Stimulated activated CD4-positive, alpha-beta T cell treated with anti-CD3 and anti-CD28 coated beads, Interleukin-1b, Interleukin-23, amount 100 ng/mL, for 24 hours (primary cell): Measurements from ENCODE around the gene MCTP2.

Experiments used
- DNase-seq, 4 experiments: peaks; one replicate each; pipeline ENCODE4 v3.0.0-alpha.2; 2020; ENCODE audit warnings: low read depth in 4 of 4, low spot score in 1 of 4

Gene MCTP2

GRCh38 chr15:94259863-94260262 lies 28.5 kb downstream of the MCTP2 start:
- no peak for DNase-seq

- no peak for DNase-seq
Observed at GRCh38 chr15:94262201-94262600, 30.8 kb downstream of the MCTP2 start.

GRCh38 chr15:94263341-94264273 lies 32.2 kb downstream of the MCTP2 start:
- DNase-seq = no peak

GRCh38 chr15:94265009-94265408 lies 33.6 kb downstream of the MCTP2 start:
- no peak for DNase-seq

GRCh38 chr15:94265982-94266381 lies 34.6 kb downstream of the MCTP2 start:
- DNase-seq = no peak

GRCh38 chr15:94266789-94267188 lies 35.4 kb downstream of the MCTP2 start:
- DNase-seq = no peak

- DNase-seq = no peak
Observed at GRCh38 chr15:94269954-94270353, 38.6 kb downstream of the MCTP2 start.

GRCh38 chr15:94270570-94270969 lies 39.2 kb downstream of the MCTP2 start:
- no peak for DNase-seq

GRCh38 chr15:94272251-94272898 lies 41.0 kb downstream of the MCTP2 start:
- DNase-seq = no peak

- DNase-seq = no peak
Observed at GRCh38 chr15:94273826-94274225, 42.5 kb downstream of the MCTP2 start.

GRCh38 chr15:94274745-94275144 lies 43.4 kb downstream of the MCTP2 start:
- DNase-seq = no peak

- DNase-seq = no peak
Observed at GRCh38 chr15:94277485-94277884, 46.1 kb downstream of the MCTP2 start.

- DNase-seq = no peak
Observed at GRCh38 chr15:94279736-94280135, 48.4 kb downstream of the MCTP2 start.

GRCh38 chr15:94280301-94280700 lies 48.9 kb downstream of the MCTP2 start:
- no peak for DNase-seq

- no peak for DNase-seq
Observed at GRCh38 chr15:94282269-94283250, 51.2 kb downstream of the MCTP2 start.

GRCh38 chr15:94286583-94286982 lies 55.2 kb downstream of the MCTP2 start:
- DNase-seq = no peak

GRCh38 chr15:94287794-94288246 lies 56.5 kb downstream of the MCTP2 start:
- no peak for DNase-seq

- no peak for DNase-seq
Observed at GRCh38 chr15:94290730-94291129, 59.4 kb downstream of the MCTP2 start.

GRCh38 chr15:94293411-94294402 lies 62.3 kb downstream of the MCTP2 start:
- DNase-seq = no peak

- no peak for DNase-seq
Observed at GRCh38 chr15:94294556-94294955, 63.2 kb downstream of the MCTP2 start.
